Fibroblast of skin of scalp (primary cell): Measurements from ENCODE around the gene RGL1.

Experiments
- DNase-seq: peaks from one replicate; pipeline ENCODE4 v3.0.0-alpha.2; 2013

RGL1 gene

GRCh38 chr1:183869664-183870063 lies 64.7 kb downstream of the RGL1 start:
- DNase-seq = no peak

GRCh38 chr1:183870351-183871077 lies 65.6 kb downstream of the RGL1 start:
- no peak for DNase-seq

- no peak for DNase-seq
Observed at GRCh38 chr1:183871142-183871541, 66.2 kb downstream of the RGL1 start.

GRCh38 chr1:183871601-183872000 lies 66.7 kb downstream of the RGL1 start:
- DNase-seq = no peak

GRCh38 chr1:183872403-183872802 lies 67.5 kb downstream of the RGL1 start:
- DNase-seq = no peak

- DNase-seq = no peak
Observed at GRCh38 chr1:183873642-183874041, 68.7 kb downstream of the RGL1 start.

GRCh38 chr1:183876309-183876708 lies 71.4 kb downstream of the RGL1 start:
- no peak for DNase-seq

- DNase-seq = peak; percentile 35
Observed at GRCh38 chr1:183877053-183877720, 72.3 kb downstream of the RGL1 start.

GRCh38 chr1:183879494-183879893 lies 74.6 kb downstream of the RGL1 start:
- no peak for DNase-seq

GRCh38 chr1:183879966-183880365 lies 75.0 kb downstream of the RGL1 start:
- no peak for DNase-seq

GRCh38 chr1:183880531-183881243 lies 75.8 kb downstream of the RGL1 start:
- no peak for DNase-seq

GRCh38 chr1:183881387-183882131 lies 76.6 kb downstream of the RGL1 start:
- peak; percentile 90 for DNase-seq

- DNase-seq = no peak
Observed at GRCh38 chr1:183882335-183883167, 77.6 kb downstream of the RGL1 start.

- peak; percentile 45 for DNase-seq
Observed at GRCh38 chr1:183883623-183884022, 78.7 kb downstream of the RGL1 start.

GRCh38 chr1:183884526-183884925 lies 79.6 kb downstream of the RGL1 start:
- DNase-seq = no peak

GRCh38 chr1:183885142-183885735 lies 80.3 kb downstream of the RGL1 start:
- DNase-seq = peak; percentile 44

- DNase-seq = no peak
Observed at GRCh38 chr1:183886083-183886828, 81.3 kb downstream of the RGL1 start.

GRCh38 chr1:183886853-183887252 lies 81.9 kb downstream of the RGL1 start:
- DNase-seq = no peak

GRCh38 chr1:183887826-183888819 lies 83.2 kb downstream of the RGL1 start:
- DNase-seq = no peak
